ENCODE data around the gene PQBP1.

PQBP1 gene

DNA sequence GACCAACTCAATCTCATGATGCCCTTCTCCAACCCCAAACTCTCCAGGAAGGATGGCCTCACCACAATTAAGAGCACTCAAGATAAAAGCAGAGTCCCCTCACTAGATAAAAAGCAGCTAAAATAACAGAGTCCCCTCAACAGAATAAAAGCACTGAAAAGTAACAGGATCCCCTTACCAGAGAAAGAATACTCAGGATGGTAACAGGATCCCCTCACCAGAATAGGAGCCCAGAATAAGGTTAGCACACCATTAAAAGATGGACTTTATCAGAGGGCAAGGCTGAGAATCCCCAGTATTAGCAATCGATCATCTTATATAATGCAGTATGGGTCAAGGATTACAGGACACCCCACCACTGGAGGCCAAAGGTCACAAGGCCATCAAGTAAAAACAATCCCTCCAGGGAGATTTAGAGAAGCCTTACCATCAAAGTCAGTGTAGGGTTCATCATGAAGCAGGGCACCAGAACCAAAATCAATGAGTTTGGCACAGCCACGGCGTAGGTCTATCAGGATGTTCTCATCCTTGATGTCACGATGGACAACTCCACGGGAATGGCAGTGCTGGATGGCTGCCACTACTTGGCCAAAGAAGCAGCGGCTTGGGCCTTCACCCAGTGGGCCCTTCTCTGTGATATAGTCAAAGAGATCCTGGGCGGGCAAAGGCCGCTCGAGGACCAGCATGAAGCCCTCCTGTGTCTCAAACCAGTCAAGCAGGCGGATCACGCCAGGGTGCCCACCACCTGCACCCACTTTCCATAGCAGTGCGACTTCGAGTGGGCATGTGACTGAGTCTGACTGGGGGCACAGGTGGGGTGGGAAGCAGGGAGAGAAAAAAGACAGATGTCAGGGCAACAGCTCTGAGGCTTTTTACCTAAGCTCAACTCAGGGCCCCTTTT is 17.1 kb downstream of the PQBP1 start:
- WGBS (ENCODE audit: insufficient coverage), result 95% methylated on average over 12 of the region's 13 CpGs
- H3K27me3 ChIP-seq (replicated peaks in 2 of 5; ENCODE audit: control insufficient read depth in 4 of 5, insufficient read depth in 5 of 5, low read length in 4 of 5), result peaks cover 0 to 3% (median 0%) of the 10 kb centered on the region in 5 experiments
- H3K4me3 ChIP-seq (ENCODE audit: control insufficient read depth in 1 of 7, extremely low read depth in 1 of 7, insufficient read depth in 4 of 7, low read depth in 2 of 7, low read length in 6 of 7), result no peak overlapping the region
- CTCF ChIA-PET, result interaction anchor here (1.8 to 2.3 kb wide), 3 partner anchors 22 to 32 kb away, joined by 5 to 10 read pairs (median 9); no protein-coding TSS in a partner anchor
- H3K4me1 ChIP-seq (ENCODE audit: control extremely low read depth in 1 of 4, control insufficient read depth in 4 of 4, insufficient read depth in 4 of 4, low read length in 3 of 4), result peaks cover 8 to 53% (median 29%) of the 10 kb centered on the region in 4 experiments
- no peak for DNase-seq
- POLR2A ChIA-PET, result no interaction called here
- peaks cover 6 to 33% (median 13%) of the 10 kb centered on the region in 4 experiments for H3K36me3 ChIP-seq (ENCODE audit: control insufficient read depth in 4 of 4, insufficient read depth in 4 of 4, low read length in 3 of 4)
- H3K27ac ChIP-seq (ENCODE audit: insufficient read depth in 1 of 2, low read depth in 1 of 2, low read length in 2 of 2, poor library complexity in 1 of 2, severe bottlenecking in 2 of 2), result peak overlapping the region in 1 of 2 experiments; percentile 14
- no peaks in the 10 kb centered on the region for H3K9me3 ChIP-seq (ENCODE audit: control extremely low read depth in 1 of 5, control insufficient read depth in 4 of 5, insufficient read depth in 2 of 5, low read depth in 1 of 5, low read length in 4 of 5)

GRCh38 chrX:48917139-48918001 is 19.6 kb downstream of the PQBP1 start:
- Histone ChIP-seq H3K9me3 (ENCODE audit: control extremely low read depth in 1 of 5, control insufficient read depth in 4 of 5, insufficient read depth in 2 of 5, low read depth in 1 of 5, low read length in 4 of 5) (no peaks in the 10 kb centered on the region), H3K36me3 (ENCODE audit: control insufficient read depth in 4 of 4, insufficient read depth in 4 of 4, low read length in 3 of 4) (peaks cover 6 to 40% (median 13%) of the 10 kb centered on the region in 4 experiments), H3K27ac (ENCODE audit: insufficient read depth in 1 of 2, low read depth in 1 of 2, low read length in 2 of 2, poor library complexity in 1 of 2, severe bottlenecking in 2 of 2) (peak overlapping the region; percentile 61 to 84), H3K4me3 (ENCODE audit: control insufficient read depth in 1 of 7, extremely low read depth in 1 of 7, insufficient read depth in 4 of 7, low read depth in 2 of 7, low read length in 6 of 7) (peak overlapping the region; percentile 50 to 93 (median 84)), H3K4me1 (ENCODE audit: control extremely low read depth in 1 of 4, control insufficient read depth in 4 of 4, insufficient read depth in 4 of 4, low read length in 3 of 4) (peaks cover 12 to 59% (median 39%) of the 10 kb centered on the region in 4 experiments), H3K27me3 (replicated peaks in 2 of 5; ENCODE audit: control insufficient read depth in 4 of 5, insufficient read depth in 5 of 5, low read length in 4 of 5) (peaks cover 0 to 3% (median 0%) of the 10 kb centered on the region in 5 experiments)
- WGBS (ENCODE audit: insufficient coverage), result 32% methylated on average over 23 of the region's 27 CpGs
- POLR2A ChIA-PET, result interaction anchor here (0.5 to 0.7 kb wide), 2 partner anchors 14 to 281 kb away, joined by 3 to 4 read pairs; no protein-coding TSS in a partner anchor
- peak; percentile 84 to 91 (median 90) for DNase-seq
- CTCF ChIA-PET, result interaction anchor here (1.0 to 2.3 kb wide), 5 partner anchors 20 to 29 kb away, joined by 3 to 10 read pairs (median 5); no protein-coding TSS in a partner anchor

- ChIA-PET CTCF (interaction anchor here (1.0 kb wide), 1 partner anchor 28 kb away, joined by 3 read pairs; no protein-coding TSS in a partner anchor), POLR2A (interaction anchor here (2.3 kb wide), 1 partner anchor 19 kb away, joined by 13 read pairs; no protein-coding TSS in a partner anchor)
- Histone ChIP-seq H3K36me3 (ENCODE audit: control insufficient read depth in 4 of 4, insufficient read depth in 4 of 4, low read length in 3 of 4) (peaks cover 6 to 40% (median 18%) of the 10 kb centered on the region in 4 experiments), H3K27me3 (replicated peaks in 2 of 5; ENCODE audit: control insufficient read depth in 4 of 5, insufficient read depth in 5 of 5, low read length in 4 of 5) (no peaks in the 10 kb centered on the region), H3K4me3 (ENCODE audit: control insufficient read depth in 1 of 7, extremely low read depth in 1 of 7, insufficient read depth in 4 of 7, low read depth in 2 of 7, low read length in 6 of 7) (peak overlapping the region; percentile 52 to 93 (median 84)), H3K27ac (ENCODE audit: insufficient read depth in 1 of 2, low read depth in 1 of 2, low read length in 2 of 2, poor library complexity in 1 of 2, severe bottlenecking in 2 of 2) (peak overlapping the region; percentile 64 to 84), H3K9me3 (ENCODE audit: control extremely low read depth in 1 of 5, control insufficient read depth in 4 of 5, insufficient read depth in 2 of 5, low read depth in 1 of 5, low read length in 4 of 5) (no peaks in the 10 kb centered on the region), H3K4me1 (ENCODE audit: control extremely low read depth in 1 of 4, control insufficient read depth in 4 of 4, insufficient read depth in 4 of 4, low read length in 3 of 4) (peaks cover 12 to 57% (median 38%) of the 10 kb centered on the region in 4 experiments)
- WGBS (ENCODE audit: insufficient coverage), result 40% methylated on average over 15 of the region's 23 CpGs
- DNase-seq, result no peak
Observed at GRCh38 chrX:48918301-48918642, 20.5 kb downstream of the PQBP1 start.

- no peaks in the 10 kb centered on the region for H3K9me3 ChIP-seq (ENCODE audit: control extremely low read depth in 1 of 5, control insufficient read depth in 4 of 5, insufficient read depth in 2 of 5, low read depth in 1 of 5, low read length in 4 of 5)
- CTCF ChIA-PET, result interaction anchor here (0.6 to 1.2 kb wide), 2 partner anchors 13 to 27 kb away, joined by 3 read pairs; no protein-coding TSS in a partner anchor
Observed at GRCh38 chrX:48918643-48919340, 21.1 kb downstream of the PQBP1 start, which contains the start of gene PIM2. Gene PIM2, minus strand, starts transcription at chrX:48919024. Its CDS starts 190 bp downstream, at chrX:48918834.

GRCh38 chrX:48919360-48919841 is 21.7 kb downstream of the PQBP1 start:
- 44% methylated on average over 10 of the region's 15 CpGs for WGBS (ENCODE audit: insufficient coverage)
- peak overlapping the region; percentile 33 to 84 for H3K27ac ChIP-seq (ENCODE audit: insufficient read depth in 1 of 2, low read depth in 1 of 2, low read length in 2 of 2, poor library complexity in 1 of 2, severe bottlenecking in 2 of 2)
- peaks cover 7 to 41% (median 19%) of the 10 kb centered on the region in 4 experiments for H3K36me3 ChIP-seq (ENCODE audit: control insufficient read depth in 4 of 4, insufficient read depth in 4 of 4, low read length in 3 of 4)
- H3K27me3 ChIP-seq (replicated peaks in 2 of 5; ENCODE audit: control insufficient read depth in 4 of 5, insufficient read depth in 5 of 5, low read length in 4 of 5), result no peaks in the 10 kb centered on the region
- peaks cover 12 to 56% (median 37%) of the 10 kb centered on the region in 4 experiments for H3K4me1 ChIP-seq (ENCODE audit: control extremely low read depth in 1 of 4, control insufficient read depth in 4 of 4, insufficient read depth in 4 of 4, low read length in 3 of 4)
- DNase-seq, result peak in 2 of 3 donors; percentile 44 to 59
- H3K4me3 ChIP-seq (ENCODE audit: control insufficient read depth in 1 of 7, extremely low read depth in 1 of 7, insufficient read depth in 4 of 7, low read depth in 2 of 7, low read length in 6 of 7), result peak overlapping the region; percentile 44 to 93 (median 80)
- POLR2A ChIA-PET, result interaction anchor here (0.5 to 2.3 kb wide), 4 partner anchors 18 to 353 kb away, joined by 3 to 13 read pairs (median 4); no protein-coding TSS in a partner anchor
- CTCF ChIA-PET, result interaction anchor here (0.6 to 1.2 kb wide), 2 partner anchors 13 to 28 kb away, joined by 3 read pairs; no protein-coding TSS in a partner anchor
- no peaks in the 10 kb centered on the region for H3K9me3 ChIP-seq (ENCODE audit: control extremely low read depth in 1 of 5, control insufficient read depth in 4 of 5, insufficient read depth in 2 of 5, low read depth in 1 of 5, low read length in 4 of 5)

More at GRCh38 chrX:48918643-48919340, 21.1 kb downstream of the PQBP1 start, which contains the start of gene PIM2:
- WGBS (ENCODE audit: insufficient coverage), result 33% methylated on average over 48 of the region's 55 CpGs
- peaks cover 6 to 40% (median 19%) of the 10 kb centered on the region in 4 experiments for H3K36me3 ChIP-seq (ENCODE audit: control insufficient read depth in 4 of 4, insufficient read depth in 4 of 4, low read length in 3 of 4)
- POLR2A ChIA-PET, result interaction anchor here (0.5 to 2.3 kb wide), 3 partner anchors 19 to 354 kb away, joined by 3 to 13 read pairs (median 4); no protein-coding TSS in a partner anchor
- peak within 1 kb of the TSS; percentile 64 to 84 for H3K27ac ChIP-seq (ENCODE audit: insufficient read depth in 1 of 2, low read depth in 1 of 2, low read length in 2 of 2, poor library complexity in 1 of 2, severe bottlenecking in 2 of 2)
- no peaks in the 10 kb centered on the region for H3K27me3 ChIP-seq (replicated peaks in 2 of 5; ENCODE audit: control insufficient read depth in 4 of 5, insufficient read depth in 5 of 5, low read length in 4 of 5)
- peak within 1 kb of the TSS; percentile 52 to 93 (median 84) for H3K4me3 ChIP-seq (ENCODE audit: control insufficient read depth in 1 of 7, extremely low read depth in 1 of 7, insufficient read depth in 4 of 7, low read depth in 2 of 7, low read length in 6 of 7)
- DNase-seq, result peak; percentile 93 to 98 (median 97)
- H3K4me1 ChIP-seq (ENCODE audit: control extremely low read depth in 1 of 4, control insufficient read depth in 4 of 4, insufficient read depth in 4 of 4, low read length in 3 of 4), result peaks cover 12 to 57% (median 38%) of the 10 kb centered on the region in 4 experiments
